ENCODE measurements around the gene MDC1.

- TF ChIP-seq, protein P1, sequence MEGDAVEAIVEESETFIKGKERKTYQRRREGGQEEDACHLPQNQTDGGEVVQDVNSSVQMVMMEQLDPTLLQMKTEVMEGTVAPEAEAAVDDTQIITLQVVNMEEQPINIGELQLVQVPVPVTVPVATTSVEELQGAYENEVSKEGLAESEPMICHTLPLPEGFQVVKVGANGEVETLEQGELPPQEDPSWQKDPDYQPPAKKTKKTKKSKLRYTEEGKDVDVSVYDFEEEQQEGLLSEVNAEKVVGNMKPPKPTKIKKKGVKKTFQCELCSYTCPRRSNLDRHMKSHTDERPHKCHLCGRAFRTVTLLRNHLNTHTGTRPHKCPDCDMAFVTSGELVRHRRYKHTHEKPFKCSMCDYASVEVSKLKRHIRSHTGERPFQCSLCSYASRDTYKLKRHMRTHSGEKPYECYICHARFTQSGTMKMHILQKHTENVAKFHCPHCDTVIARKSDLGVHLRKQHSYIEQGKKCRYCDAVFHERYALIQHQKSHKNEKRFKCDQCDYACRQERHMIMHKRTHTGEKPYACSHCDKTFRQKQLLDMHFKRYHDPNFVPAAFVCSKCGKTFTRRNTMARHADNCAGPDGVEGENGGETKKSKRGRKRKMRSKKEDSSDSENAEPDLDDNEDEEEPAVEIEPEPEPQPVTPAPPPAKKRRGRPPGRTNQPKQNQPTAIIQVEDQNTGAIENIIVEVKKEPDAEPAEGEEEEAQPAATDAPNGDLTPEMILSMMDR (IDR thresholded peaks at IDR 0.05 in 8 of 11, conservative IDR thresholded peaks at IDR 0.05 in 3 of 11): no peak
- no peak for TF ChIP-seq POLR2AphosphoS5 (IDR thresholded peaks at IDR 0.05)
Observed at GRCh38 chr6:30664994-30665767, 51.9 kb downstream of the MDC1 start.

All from spleen (tissue), 7 donors.